Measurements from ENCODE around the gene HAT1. TPM values are rescaled to one million over a fixed set of nuclear protein-coding genes. Genes with fewer than 3 reads are reported as not detected.

HAT1 gene
- total and polyA plus RNA-seq, 4 donors = 11.8 to 45.1 (median 16.3) TPM

- TF ChIP-seq REST (IDR thresholded peaks at IDR 0.05) (no peak), ZBTB33 (IDR thresholded peaks at IDR 0.05) (no peak), ATF3 (IDR thresholded peaks at IDR 0.05) (no peak), EGR1 (IDR thresholded peaks at IDR 0.05; ENCODE audit: low read depth in 2 of 2) (no peak), FOXA1 (IDR thresholded peaks at IDR 0.05) (no peak), RAD21 (IDR thresholded peaks at IDR 0.05) (no peak), RXRA (IDR thresholded peaks at IDR 0.05) (no peak), JUND (IDR thresholded peaks at IDR 0.05) (no peak)
These were observed 27.7 kb upstream of the HAT1 start (continued) for GRCh38 chr2:171894612-171894947.

GRCh38 chr2:171895786-171896185, 26.5 kb upstream of the HAT1 start:
- no peak overlapping the region for H3K27ac ChIP-seq (ENCODE audit: low read depth in 1 of 2, low read length in 2 of 2)
- H3K9ac ChIP-seq (ENCODE audit: low read depth in 1 of 2, low read length in 2 of 2) = no peak overlapping the region
- no peak for TF ChIP-seq RAD21 (IDR thresholded peaks at IDR 0.05)
- no peak for TF ChIP-seq REST (IDR thresholded peaks at IDR 0.05)
- no peak for TF ChIP-seq FOXA2 (IDR thresholded peaks at IDR 0.05)
- TF ChIP-seq HNF4G (IDR thresholded peaks at IDR 0.05) = no peak
- no peak for TF ChIP-seq HNF4A (conservative IDR thresholded peaks at IDR 0.05)
- no peak for TF ChIP-seq CTCF (IDR thresholded peaks at IDR 0.05; ENCODE audit: low read depth, low read length, missing input control)
- TF ChIP-seq YY1 (IDR thresholded peaks at IDR 0.05) = no peak
- no peak for TF ChIP-seq SP1 (IDR thresholded peaks at IDR 0.05)
- no peak for TF ChIP-seq ZBTB33 (IDR thresholded peaks at IDR 0.05)
- TF ChIP-seq RXRA (IDR thresholded peaks at IDR 0.05) = no peak
- no peak for TF ChIP-seq NR2F2 (IDR thresholded peaks at IDR 0.05)
- TF ChIP-seq JUND (IDR thresholded peaks at IDR 0.05) = no peak
- TF ChIP-seq GABPA (IDR thresholded peaks at IDR 0.05 in 1 of 2, conservative IDR thresholded peaks at IDR 0.05 in 1 of 2) = no peak
- TF ChIP-seq MAX (IDR thresholded peaks at IDR 0.05) = no peak
- no peak for TF ChIP-seq TAF1 (conservative IDR thresholded peaks at IDR 0.05)
- no peak for TF ChIP-seq ATF3 (IDR thresholded peaks at IDR 0.05)
- peaks cover 0 to 6% (median 0%) of the 10 kb centered on the region in 4 donors for H3K27me3 ChIP-seq (ENCODE audit: control insufficient read depth in 4 of 4, insufficient read depth in 4 of 4, low read length in 3 of 4)
- H3K4me3 ChIP-seq (ENCODE audit: low read depth in 1 of 3, low read length in 3 of 3) = no peak overlapping the region
- DNase-seq (ENCODE audit: low spot score) = no peak
- no peaks in the 10 kb centered on the region for H3K36me3 ChIP-seq (ENCODE audit: control insufficient read depth in 4 of 4, insufficient read depth in 3 of 4, low read depth in 1 of 4, low read length in 3 of 4)
- H3K4me1 ChIP-seq (ENCODE audit: control insufficient read depth in 4 of 4, insufficient read depth in 4 of 4, low read length in 3 of 4) = peaks cover 3 to 19% (median 11%) of the 10 kb centered on the region in 4 donors
- WGBS = 86% methylated on average over 1 of the region's 1 CpG
- peaks cover 0 to 7% (median 0%) of the 10 kb centered on the region in 4 donors for H3K9me3 ChIP-seq (ENCODE audit: control insufficient read depth in 4 of 4, low read length in 3 of 4)

All from liver (tissue), 9 donors.